ENCODE results near the gene TMEM115.

Gene TMEM115

GRCh38 chr3:50382722-50383121 lies 23.4 kb upstream of the TMEM115 start:
- Histone ChIP-seq H3K4me1 (ENCODE audit: control insufficient read depth in 1 of 2, insufficient read depth in 1 of 2, low read depth in 1 of 2, low read length in 1 of 2) (no peaks in the 10 kb centered on the region), H3K27ac (no peak overlapping the region), H3K9me3 (no peaks in the 10 kb centered on the region), H3K27me3 (peaks cover 14% of the 10 kb centered on the region), H3K36me3 (no peaks in the 10 kb centered on the region), H3K4me3 (ENCODE audit: low read depth in 1 of 2, low read length in 1 of 2) (no peak overlapping the region)
- no peak for TF ChIP-seq CTCF (IDR thresholded peaks at IDR 0.05)

- Histone ChIP-seq H3K4me3 (ENCODE audit: low read depth in 1 of 2, low read length in 1 of 2) (no peak overlapping the region), H3K4me1 (ENCODE audit: control insufficient read depth in 1 of 2, insufficient read depth in 1 of 2, low read depth in 1 of 2, low read length in 1 of 2) (no peaks in the 10 kb centered on the region), H3K36me3 (no peaks in the 10 kb centered on the region), H3K27ac (no peak overlapping the region), H3K27me3 (peaks cover 14% of the 10 kb centered on the region), H3K9me3 (no peaks in the 10 kb centered on the region)
- TF ChIP-seq CTCF (IDR thresholded peaks at IDR 0.05), result no peak
Measured at GRCh38 chr3:50381383-50381782, 22.1 kb upstream of the TMEM115 start.

- no peak for TF ChIP-seq CTCF (IDR thresholded peaks at IDR 0.05)
- Histone ChIP-seq H3K4me1 (ENCODE audit: control insufficient read depth in 1 of 2, insufficient read depth in 1 of 2, low read depth in 1 of 2, low read length in 1 of 2) (no peaks in the 10 kb centered on the region), H3K4me3 (ENCODE audit: low read depth in 1 of 2, low read length in 1 of 2) (no peak overlapping the region), H3K27me3 (peaks cover 10% of the 10 kb centered on the region), H3K27ac (no peak overlapping the region), H3K36me3 (no peaks in the 10 kb centered on the region), H3K9me3 (no peaks in the 10 kb centered on the region)
Measured at GRCh38 chr3:50380405-50381085, 21.2 kb upstream of the TMEM115 start.

- TF ChIP-seq CTCF (IDR thresholded peaks at IDR 0.05), result no peak
- no peak overlapping the region for H3K4me3 ChIP-seq (ENCODE audit: low read depth in 1 of 2, low read length in 1 of 2)
- H3K27me3 ChIP-seq, result peaks cover 4% of the 10 kb centered on the region
- no peaks in the 10 kb centered on the region for H3K36me3 ChIP-seq
- H3K27ac ChIP-seq, result no peak overlapping the region
- no peaks in the 10 kb centered on the region for H3K9me3 ChIP-seq
- no peaks in the 10 kb centered on the region for H3K4me1 ChIP-seq (ENCODE audit: control insufficient read depth in 1 of 2, insufficient read depth in 1 of 2, low read depth in 1 of 2, low read length in 1 of 2)
Measured at GRCh38 chr3:50378757-50379156, 19.4 kb upstream of the TMEM115 start.

GRCh38 chr3:50378024-50378423 lies 18.7 kb upstream of the TMEM115 start:
- no peak for TF ChIP-seq CTCF (IDR thresholded peaks at IDR 0.05)
- no peak overlapping the region for H3K27ac ChIP-seq
- H3K36me3 ChIP-seq, result no peaks in the 10 kb centered on the region
- H3K4me3 ChIP-seq (ENCODE audit: low read depth in 1 of 2, low read length in 1 of 2), result no peak overlapping the region
- peaks cover 4% of the 10 kb centered on the region for H3K27me3 ChIP-seq
- H3K4me1 ChIP-seq (ENCODE audit: control insufficient read depth in 1 of 2, insufficient read depth in 1 of 2, low read depth in 1 of 2, low read length in 1 of 2), result no peaks in the 10 kb centered on the region
- H3K9me3 ChIP-seq, result no peaks in the 10 kb centered on the region

Data from neutrophil (primary cell).